HG03135 (cell line): Measurements from ENCODE around the gene NYAP2.

ENCODE experiments used
- ATAC-seq: cut with Tn5 transposase; IDR thresholded peaks from one replicate; pipeline ENCODE4 v1.9.1; 2021; ENCODE audit warnings: mild to moderate bottlenecking, moderate library complexity; ENCODE audit not compliant: unreplicated experiment

NYAP2 gene

GRCh38 chr2:225536036-225536435 lies 136.5 kb downstream of the NYAP2 start:
- no peak for ATAC-seq

- ATAC-seq = no peak
Measured at GRCh38 chr2:225543626-225544025, 144.1 kb downstream of the NYAP2 start.

DNA sequence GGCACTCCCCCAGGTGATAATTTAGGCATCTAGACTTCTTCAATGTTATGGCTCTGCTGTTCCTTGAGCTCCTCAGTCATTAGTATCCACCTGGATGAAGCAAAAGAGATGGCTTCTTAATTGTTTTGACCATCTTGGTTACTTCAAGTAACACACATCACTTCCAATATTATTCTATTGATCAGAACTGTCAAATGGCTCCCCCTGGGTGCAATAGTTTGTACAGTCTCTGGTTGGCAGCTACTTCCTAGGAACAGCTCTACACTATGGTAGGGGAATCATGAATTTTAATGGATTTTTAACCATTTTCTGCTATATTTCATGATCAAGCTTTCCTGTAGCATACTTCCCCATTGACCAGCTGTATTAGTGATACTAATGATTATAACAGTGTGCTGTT lies 157.0 kb downstream of the NYAP2 start:
- no peak for ATAC-seq

- ATAC-seq = no peak
Measured at GRCh38 chr2:225558399-225559071, 159.0 kb downstream of the NYAP2 start.

- no peak for ATAC-seq
Measured at GRCh38 chr2:225559072-225559415, 159.5 kb downstream of the NYAP2 start.

- no peak for ATAC-seq
Measured at GRCh38 chr2:225566798-225567197, 167.3 kb downstream of the NYAP2 start.

GRCh38 chr2:225569995-225570394 lies 170.5 kb downstream of the NYAP2 start:
- no peak for ATAC-seq

DNA sequence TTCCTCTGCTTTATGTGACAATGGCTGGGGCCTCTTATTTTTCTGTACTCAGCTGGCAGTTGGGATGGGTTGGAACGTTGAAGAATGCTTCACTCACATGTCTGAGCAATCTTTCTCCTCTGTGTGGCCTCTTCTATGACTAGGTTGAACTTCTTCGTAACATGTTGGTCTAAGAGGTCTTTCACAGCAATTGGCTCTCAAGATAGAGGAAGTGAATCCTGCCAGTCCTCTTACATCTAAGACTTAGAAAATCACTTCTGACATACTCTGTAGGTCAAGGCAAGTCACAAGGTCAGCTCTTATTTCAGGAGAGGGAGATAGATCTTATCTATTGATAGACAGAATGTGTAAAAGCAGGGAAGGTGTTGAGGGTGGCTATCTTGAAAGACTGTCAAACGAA lies 174.1 kb downstream of the NYAP2 start:
- no peak for ATAC-seq

DNA sequence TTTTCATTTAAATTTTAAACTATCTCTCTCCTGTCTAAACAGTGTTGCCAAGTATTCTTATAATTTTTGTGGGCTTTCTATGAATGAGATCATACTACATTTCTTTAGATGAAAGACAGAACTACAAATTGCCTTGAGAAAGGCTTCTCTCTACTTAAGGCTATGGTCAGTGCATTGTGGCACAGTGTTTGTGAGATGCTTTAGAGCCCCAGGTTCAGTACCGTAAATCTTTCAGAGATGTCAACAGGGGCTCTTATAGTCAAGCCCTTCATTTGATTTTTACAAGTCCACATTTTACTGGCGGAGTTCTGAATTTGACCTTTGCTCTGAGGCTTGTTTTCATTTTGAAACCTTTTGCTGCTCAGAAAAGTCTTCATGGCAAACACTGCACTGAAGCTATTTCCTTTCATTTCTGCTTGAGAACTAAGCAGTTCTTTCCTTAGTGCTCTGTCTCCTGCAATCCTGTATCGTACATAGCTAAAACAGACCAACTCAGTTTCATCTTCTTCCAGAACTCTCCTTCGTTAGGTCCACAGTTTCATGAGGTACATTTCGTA lies 175.2 kb downstream of the NYAP2 start:
- ATAC-seq = no peak

GRCh38 chr2:225581135-225581534 lies 181.6 kb downstream of the NYAP2 start:
- no peak for ATAC-seq

GRCh38 chr2:225581906-225582305 lies 182.4 kb downstream of the NYAP2 start:
- no peak for ATAC-seq

GRCh38 chr2:225582355-225583116 lies 183.0 kb downstream of the NYAP2 start:
- ATAC-seq = no peak

GRCh38 chr2:225584796-225585195 lies 185.3 kb downstream of the NYAP2 start:
- ATAC-seq = no peak

DNA sequence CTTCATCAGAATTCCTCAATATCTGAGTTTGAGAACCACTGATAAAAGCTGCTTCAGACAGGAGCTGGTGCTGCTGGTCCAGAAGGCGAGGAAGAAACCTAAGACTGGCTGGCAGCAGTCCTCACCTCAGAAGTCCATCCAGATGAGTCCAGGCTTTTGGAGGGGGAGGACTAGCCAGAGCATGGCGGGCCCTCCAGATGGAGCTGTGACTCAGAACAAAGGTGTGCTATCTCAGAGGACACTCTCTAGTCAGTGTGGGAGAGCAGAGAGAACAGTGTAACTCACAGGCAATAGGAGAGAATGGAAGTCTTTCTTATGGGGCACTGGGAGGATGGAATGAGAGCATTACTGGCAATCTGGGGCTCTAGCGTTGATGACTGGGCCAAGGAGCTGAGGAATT lies 191.4 kb downstream of the NYAP2 start:
- ATAC-seq = no peak

- no peak for ATAC-seq
Measured at GRCh38 chr2:225597911-225598310, 198.4 kb downstream of the NYAP2 start.

DNA sequence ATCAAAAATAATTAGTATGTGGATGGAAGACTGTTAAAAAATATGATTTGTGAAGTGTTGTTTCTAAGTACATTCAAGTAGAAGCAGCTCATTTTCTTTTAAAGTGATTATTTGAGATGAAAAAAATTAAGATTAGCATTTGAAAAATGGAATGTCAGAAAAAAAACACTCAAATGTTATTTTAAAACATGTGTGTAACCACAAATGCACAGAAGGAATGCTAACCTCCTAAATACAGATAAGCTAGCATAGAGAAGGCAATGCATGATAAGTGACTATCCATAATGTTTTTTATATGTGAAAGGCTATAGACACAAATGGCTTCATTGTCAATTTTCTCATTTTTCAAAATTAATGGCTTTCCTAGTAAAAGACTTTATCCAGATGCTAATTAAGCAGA lies 198.9 kb downstream of the NYAP2 start:
- ATAC-seq = no peak

DNA sequence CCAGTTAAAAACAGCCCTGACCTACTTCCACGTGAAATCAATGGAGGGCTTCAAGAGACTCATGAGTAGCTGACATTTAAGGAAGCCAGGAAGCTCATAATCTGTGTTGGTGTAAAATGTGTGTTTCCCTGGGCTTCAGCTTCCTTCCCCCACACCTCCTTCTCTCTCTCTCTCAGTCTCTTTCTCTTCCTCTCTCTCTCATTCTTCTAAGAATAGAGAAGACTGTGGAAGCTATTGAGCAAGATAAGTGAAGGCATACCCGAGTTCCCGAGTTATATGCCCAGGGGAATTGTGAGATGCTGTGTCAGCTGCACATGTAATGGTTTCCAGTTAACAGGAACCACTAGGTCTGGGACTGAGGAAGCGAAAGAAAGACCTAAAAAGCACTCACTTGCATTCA lies 199.4 kb downstream of the NYAP2 start:
- no peak for ATAC-seq

- ATAC-seq = no peak
Measured at GRCh38 chr2:225599856-225600255, 200.3 kb downstream of the NYAP2 start.

DNA sequence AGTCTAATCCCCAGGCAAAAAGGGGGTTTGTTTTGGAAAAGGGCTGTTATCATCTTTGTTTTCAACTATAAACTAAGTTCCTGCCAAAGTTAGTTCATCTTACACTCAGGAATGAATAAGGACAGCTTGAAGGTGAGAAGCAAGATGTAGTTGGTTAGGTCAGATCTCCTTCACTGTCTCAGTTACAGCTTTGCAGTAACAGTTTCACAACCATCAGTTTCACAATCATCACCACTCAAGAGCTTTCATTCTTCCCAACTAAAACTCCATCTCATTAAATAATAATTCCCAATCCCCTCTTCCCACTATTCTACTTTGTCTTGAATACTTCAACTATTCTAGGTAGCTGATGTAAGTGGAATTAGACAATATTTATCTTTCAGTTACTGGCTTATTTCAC lies 200.9 kb downstream of the NYAP2 start:
- ATAC-seq = no peak

DNA sequence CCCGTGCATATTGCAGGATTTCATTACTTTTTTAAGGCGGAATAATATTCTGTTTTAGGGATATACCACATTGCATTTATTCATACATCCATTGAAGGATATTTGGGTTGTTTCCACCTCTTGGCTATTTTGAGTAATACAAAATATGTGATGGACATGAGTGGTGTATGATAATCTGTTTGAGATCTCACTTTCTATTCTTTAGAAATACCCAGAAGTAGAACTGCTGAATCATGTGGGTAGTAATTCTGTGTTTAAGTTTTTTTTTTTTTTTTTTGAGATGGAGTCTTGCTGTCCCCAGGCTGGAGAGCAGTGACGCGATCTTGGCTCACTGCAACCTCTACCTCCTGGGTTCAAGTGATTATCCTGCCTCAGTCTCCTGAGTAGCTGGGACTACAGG lies 201.4 kb downstream of the NYAP2 start:
- no peak for ATAC-seq

- ATAC-seq = no peak
Measured at GRCh38 chr2:225602205-225602604, 202.7 kb downstream of the NYAP2 start.

DNA sequence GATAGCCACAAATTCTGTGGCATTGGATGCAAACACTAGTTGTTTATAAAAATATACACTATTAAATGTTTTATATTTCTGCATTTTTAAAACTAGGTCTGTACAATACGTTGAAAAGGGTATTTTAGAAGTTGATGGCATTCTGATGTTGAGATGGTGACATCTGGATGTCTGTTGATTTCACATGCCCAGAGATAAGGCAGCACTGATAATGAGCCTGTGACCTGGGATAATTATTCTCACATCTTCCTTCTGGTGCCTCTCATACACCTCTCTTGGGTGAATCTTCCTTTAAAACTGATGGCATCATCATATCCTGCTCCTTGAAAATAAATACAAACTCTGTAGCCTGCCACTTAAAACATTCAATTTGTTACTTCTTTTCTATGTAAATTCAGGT lies 208.6 kb downstream of the NYAP2 start:
- ATAC-seq = no peak
